DMS 273 (cell line): ENCODE results near the gene MRPL18.
"Not testable (repeated sequence)": the region's sequence is repeated elsewhere in the genome, so short reads cannot be mapped to it uniquely, and the experiment has no call there.

Experiments used
- DNase-seq: peaks from one replicate; lab custom pipeline; 2025; ENCODE audit not compliant: unreplicated experiment; lab: John Stamatoyannopoulos, UW

The MRPL18 gene

GRCh38 chr6:159790149-159790955, at the start of gene MRPL18:
Gene MRPL18, plus strand, starts transcription at chr6:159790467. Its CDS starts 121 bp downstream, at chr6:159790588.
- DNase-seq, result peak; percentile 99

- DNase-seq, result no peak
Observed at GRCh38 chr6:159742165-159742564, 48.1 kb upstream of the MRPL18 start.

GRCh38 chr6:159745081-159745480, 45.2 kb upstream of the MRPL18 start:
- no peak for DNase-seq

- DNase-seq, result no peak
Observed at GRCh38 chr6:159746759-159747158, 43.5 kb upstream of the MRPL18 start.

- not testable (repeated sequence) for DNase-seq
Observed at GRCh38 chr6:159748127-159748526, 42.1 kb upstream of the MRPL18 start.

GRCh38 chr6:159751448-159751847, 38.8 kb upstream of the MRPL18 start:
- DNase-seq, result no peak

- DNase-seq, result no peak
Observed at GRCh38 chr6:159753081-159753872, 37.0 kb upstream of the MRPL18 start.

- DNase-seq, result no peak
Observed at GRCh38 chr6:159754401-159754800, 35.9 kb upstream of the MRPL18 start.

- DNase-seq, result peak; percentile 30
Observed at GRCh38 chr6:159754959-159755914, 35.0 kb upstream of the MRPL18 start.

- DNase-seq, result no peak
Observed at GRCh38 chr6:159756508-159756907, 33.8 kb upstream of the MRPL18 start.

GRCh38 chr6:159758031-159759001, 32.0 kb upstream of the MRPL18 start:
- DNase-seq, result peak; percentile 18

GRCh38 chr6:159759645-159760044, 30.6 kb upstream of the MRPL18 start:
- peak; percentile 23 for DNase-seq

GRCh38 chr6:159760602-159761057, 29.6 kb upstream of the MRPL18 start:
- no peak for DNase-seq

GRCh38 chr6:159761129-159761872, 29.0 kb upstream of the MRPL18 start:
- DNase-seq, result peak; percentile 63

- peak; percentile 98 for DNase-seq
Observed at GRCh38 chr6:159761873-159762680, 28.2 kb upstream of the MRPL18 start, which contains the start of gene ACAT2. Gene ACAT2, plus strand, starts transcription at chr6:159762045. Its CDS starts 43 bp downstream, at chr6:159762088.

GRCh38 chr6:159762681-159763293, 27.5 kb upstream of the MRPL18 start:
- DNase-seq, result peak; percentile 33

- no peak for DNase-seq
Observed at GRCh38 chr6:159766906-159767305, 23.4 kb upstream of the MRPL18 start.

GRCh38 chr6:159769470-159769869, 20.8 kb upstream of the MRPL18 start:
- DNase-seq, result no peak
